Measurements from ENCODE around the gene PLA2G2C.

The PLA2G2C gene

DNA sequence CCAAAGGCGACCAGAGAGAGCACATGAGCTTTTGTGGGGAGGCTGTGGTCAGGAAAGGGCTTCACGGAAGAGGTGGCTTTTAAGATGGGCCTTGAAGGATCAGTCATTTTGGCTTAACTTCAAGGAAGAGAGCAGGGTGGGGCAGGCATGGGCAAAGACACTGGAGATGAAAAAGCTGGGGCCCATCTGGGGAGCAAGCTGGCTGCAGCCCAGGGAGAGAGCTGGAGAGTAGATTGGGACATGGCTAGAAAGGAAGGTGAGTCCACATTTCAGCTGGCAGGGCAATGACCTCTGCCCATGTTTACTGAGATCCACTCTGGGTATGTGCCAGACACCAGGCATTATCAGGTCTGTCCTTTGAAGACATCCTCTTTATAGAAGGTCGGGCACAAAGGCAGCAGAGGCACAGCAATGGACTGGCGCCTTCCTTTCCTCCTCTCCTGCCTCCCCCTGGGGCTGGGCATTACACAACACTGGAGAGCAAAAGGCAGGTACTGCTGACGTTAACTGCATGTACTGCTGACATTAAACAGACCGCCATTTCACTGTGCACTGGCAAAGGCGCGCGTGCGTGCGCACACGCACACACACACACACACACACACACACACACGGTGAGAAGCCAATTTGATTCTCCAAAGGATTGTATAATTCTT is 2.6 kb downstream of the PLA2G2C start:
- no peak for DNase-seq

DNA sequence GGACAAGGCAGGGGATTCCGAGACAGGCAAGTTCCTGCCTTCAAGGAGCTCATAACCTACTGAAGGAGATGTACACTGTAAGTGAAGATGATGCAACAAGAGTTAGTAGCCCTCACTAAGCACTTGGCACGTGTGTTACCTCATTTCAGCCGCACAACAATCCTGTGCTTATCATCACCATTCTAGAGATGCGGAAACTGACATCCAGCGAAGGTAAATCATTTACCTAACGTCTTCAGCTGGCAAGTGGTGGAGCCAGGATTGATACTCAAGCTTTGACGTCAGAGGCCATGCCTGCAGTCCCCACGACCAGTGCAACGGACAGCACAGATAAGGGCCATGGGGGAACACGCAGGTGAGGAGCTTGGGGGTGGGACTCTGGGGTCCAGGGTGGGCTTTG is 3.3 kb downstream of the PLA2G2C start:
- no peak for DNase-seq

DNA sequence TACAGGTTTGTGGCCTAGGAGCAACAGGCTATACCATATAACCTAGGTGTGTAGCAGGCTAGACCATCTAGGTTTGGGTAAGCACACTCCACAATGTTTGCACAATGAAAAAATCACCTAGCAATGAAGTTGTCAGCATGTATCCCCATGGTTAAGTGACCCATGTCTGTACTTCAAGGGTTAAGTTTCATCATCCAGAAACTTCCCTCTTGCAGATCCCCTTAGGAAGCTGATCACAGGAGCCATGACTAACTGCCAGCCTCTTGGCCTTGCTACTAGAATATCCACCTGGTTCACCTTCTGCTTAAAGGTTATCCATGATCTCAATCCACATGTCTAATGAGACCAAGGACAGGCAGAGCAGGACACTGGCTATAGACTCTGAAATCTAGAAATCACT is 3.9 kb downstream of the PLA2G2C start:
- no peak for DNase-seq

DNA sequence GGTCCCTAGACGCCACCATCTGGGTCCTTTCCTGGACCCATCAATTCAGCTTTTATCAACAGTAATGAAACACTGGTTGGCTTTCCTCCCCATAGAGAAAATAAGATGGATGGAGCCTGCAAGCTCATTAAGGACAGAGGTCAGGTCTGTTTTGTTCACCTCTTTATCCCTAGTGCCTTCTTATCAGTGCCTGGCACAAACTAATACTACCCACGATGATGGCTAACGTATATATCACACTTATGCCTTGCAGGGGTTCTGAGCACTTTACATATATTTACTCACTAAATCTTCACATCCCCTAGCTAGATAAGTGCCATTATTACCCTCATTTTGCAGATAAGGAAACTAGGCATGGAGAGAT is 5.5 kb downstream of the PLA2G2C start:
- no peak for DNase-seq

DNA sequence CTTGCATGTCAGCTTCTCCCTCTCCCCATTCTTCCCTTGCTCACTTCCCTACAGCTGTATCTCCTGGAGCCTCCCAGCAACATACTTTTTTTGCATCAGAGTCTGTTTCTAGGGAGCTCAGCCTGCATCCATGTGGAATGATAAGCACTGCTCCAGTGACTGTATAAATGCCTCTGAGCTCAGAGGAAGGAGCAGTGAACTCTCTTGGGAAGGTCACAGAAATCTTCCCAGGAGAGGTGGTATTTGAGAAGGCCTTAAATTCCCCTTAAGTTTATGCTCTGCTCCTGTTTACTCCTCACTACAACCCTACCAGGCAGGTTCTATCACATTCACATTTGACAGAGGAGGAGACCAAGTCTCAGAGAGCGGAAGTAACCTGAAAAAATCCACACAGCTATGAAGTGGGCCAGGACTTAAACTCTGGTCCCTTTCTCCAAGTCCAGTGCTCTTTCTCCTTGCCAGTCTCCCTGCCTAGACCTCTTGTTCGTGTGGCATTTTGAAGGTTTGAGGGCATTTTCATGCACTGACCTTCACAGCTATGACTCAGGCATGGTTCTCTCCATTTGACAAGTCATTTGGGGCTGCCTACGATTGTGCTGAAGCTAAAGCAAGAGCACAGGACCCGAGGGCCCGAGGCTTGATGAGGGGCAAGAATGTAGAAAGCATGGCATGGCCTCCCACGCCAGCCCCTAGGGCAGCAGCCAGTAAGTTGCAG is 6.0 kb downstream of the PLA2G2C start:
- DNase-seq: no peak

DNA sequence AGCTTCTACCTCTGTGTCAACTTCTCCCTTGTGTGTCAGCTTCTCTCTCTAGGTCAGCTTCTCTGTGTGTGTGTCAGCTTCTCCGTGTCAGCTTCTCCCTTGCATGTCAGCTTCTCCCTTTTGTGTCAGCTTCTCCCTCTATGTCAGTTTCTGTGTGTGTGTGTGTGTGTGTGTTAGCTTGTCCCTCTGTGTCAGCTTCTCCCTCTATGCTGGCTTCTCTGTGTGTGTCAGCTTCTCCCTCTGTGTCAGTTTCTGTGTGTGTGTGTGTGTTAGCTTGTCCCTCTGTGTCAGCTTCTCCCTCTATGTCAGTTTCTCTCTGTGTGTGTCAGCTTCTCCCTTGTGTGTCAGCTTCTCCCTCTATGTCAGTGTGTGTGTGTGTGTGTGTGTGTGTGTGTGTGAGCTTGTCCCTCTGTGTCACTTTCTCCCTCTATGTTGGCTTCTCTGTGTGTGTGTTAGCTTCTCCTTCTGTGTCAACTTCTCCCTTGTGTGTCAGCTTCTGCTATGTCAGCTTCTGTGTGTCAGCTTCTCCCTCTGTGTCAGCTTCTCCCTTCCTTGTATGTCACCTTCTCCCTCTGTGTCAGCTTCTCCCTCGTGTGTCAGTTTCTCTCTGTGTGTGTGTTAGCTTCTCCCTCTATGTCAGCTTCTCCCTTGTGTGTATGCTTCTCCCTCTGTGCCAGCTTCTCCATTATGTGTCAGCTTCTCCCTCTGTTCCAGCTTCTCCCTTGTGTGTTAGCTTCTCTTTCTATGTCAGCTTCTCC is 6.8 kb downstream of the PLA2G2C start:
- DNase-seq: no peak

DNA sequence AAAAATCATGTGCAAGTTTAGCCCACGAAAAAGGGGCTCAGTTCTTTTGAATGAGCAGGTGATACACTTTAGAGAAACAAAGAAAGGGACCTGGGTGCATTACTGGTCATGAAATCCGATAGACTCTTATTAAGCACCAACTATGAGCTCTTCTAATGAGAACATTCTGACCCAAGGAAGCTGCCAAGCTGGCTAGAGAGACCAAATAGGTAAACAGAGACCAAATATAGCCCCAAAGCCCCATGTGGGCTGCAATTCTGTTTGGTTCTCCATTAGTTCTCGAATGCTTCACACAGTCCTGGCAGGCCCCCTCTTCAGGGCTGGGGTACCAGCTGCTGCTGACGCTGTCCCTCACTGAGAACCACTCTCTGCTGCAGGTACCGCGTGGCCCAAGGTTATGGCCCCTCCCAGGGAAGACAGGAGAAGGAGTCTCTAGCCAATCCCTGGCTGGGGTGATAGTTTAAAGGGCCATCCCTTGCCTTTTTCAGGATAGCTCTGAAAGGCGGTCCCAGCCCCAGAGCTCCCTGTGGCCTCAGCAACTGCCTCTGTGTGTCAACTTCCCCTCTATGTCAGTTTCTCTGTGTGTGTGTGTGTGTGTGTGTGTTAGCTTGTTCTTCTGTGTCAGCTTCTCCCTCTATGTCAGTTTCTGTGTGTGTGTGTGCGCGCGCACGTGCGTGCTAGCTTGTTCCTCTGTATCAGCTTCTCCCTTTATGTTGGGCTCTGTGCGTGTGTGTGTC is 7.5 kb downstream of the PLA2G2C start:
- no peak for DNase-seq

DNA sequence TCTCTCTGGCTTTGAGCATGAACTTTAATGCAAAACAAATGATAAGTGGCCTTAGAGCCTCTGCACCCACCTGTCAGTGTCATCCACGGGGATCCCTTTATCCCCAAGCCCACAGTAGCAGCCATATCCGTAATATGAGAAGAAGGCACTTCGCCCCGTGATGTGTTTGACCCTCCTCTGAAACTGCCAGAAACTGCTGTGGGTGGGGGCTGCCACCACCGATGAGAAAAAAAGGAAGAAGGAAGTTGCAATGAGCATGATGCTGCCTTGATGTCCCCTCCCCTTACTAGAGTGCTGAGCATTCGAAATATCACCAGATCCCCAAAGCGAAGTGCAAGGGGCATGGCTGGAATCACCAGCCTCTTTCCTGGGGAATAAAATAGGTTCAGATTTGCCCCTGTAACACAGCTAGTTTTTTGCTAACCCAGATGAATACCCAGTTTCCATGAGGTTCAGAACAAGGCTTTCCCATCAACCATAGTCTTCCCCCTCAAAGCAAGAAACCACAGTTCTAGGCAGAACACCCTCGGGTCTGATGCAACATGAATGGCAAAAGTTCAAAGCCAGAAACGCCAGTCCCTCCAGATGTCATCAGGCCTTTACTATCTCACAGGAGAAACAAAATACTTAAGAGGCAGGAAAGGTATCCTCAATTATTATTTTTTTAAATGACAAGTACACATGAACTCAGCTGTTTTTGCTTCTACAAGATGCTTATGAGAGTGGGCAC is 11.2 kb downstream of the PLA2G2C start:
- no peak for DNase-seq

DNA sequence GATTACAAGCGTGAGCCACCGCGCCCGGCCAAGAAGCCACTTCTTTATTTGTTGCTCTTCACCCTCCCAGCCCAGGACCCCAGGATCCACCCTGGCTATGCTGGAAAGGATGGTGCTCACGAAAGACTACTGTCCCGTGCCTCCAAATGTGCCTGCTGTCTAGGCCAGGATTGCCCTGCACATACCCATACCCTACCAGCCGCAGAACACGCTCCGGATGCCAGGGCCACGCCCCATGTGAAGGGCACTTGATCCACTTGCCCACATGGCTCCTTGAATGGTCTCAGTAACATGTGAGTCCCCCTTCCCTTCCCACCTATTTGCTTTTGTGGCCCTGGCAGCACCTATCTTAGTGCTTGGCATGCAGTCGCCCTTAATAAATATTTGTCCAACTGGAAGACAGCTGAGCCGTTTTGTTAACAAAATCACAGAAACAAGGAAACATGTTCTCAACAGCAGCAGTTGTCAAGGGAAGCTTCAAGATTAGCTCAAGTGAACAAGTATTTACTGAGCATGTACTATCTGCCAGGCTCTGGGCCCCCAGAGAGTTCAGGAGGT is 14.2 kb downstream of the PLA2G2C start:
- DNase-seq: no peak

DNA sequence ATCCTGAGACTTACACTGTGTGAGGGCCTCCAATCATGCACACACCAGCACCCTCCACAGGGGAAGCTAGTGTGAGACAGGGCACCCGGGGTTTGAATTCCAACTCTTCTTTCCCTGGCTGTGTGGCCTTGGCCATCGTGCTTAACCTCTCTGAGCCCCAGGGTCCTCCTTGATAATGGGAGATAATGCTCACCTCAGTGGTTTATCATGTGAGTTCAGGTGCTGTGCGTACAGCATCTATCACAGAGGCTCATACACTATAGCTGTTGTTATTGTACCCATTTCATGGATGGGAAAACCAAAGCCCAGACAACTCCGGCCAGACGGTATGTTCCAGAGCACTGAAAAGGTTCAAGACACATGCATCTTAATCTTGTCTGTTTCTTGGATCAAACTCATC is 16.4 kb downstream of the PLA2G2C start:
- no peak for DNase-seq

DNA sequence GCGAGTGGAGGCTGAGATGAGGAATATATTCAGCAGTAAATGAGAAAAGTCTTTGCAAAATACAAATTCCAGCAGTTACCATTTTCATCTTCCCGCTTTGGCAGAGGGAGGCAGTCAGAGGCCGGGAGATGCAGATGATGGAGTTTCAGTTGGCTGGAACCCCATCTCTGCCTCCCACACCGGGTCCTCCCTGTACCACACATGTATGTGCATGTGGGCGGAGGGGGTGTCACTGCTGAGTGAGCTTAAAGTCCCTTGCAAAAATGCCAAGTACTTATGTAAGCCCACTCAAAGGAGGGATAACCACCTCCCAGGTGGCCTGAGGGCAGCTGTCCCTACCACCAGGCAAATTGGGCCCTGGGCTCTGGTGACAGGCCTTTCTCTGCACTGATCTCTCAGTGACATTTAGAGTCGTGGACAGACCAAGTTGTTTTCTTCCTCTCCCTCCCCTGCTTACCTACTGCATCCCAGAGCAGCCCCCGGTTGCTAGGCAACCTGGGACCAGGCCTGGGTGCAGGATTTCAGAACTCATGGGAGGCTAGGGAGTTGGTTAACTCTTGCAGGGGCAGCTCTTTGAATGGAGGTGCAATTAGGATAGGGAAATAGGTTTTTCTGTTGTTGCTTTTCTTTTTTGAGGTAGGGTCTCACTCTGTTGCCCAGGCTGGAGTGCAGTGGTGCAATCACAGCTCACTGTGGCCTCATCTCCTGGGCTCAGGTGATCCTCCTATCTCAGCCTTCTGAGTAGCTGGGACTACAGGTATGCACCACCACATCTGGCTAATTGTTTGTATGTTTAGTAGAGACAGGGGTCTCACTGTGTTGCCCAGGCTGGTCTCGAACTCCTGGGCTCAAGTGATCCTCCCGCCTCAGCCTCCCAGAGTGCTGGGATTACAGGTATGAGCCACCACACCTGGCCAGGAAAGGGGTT is 17.5 kb downstream of the PLA2G2C start:
- no peak for DNase-seq

DNA sequence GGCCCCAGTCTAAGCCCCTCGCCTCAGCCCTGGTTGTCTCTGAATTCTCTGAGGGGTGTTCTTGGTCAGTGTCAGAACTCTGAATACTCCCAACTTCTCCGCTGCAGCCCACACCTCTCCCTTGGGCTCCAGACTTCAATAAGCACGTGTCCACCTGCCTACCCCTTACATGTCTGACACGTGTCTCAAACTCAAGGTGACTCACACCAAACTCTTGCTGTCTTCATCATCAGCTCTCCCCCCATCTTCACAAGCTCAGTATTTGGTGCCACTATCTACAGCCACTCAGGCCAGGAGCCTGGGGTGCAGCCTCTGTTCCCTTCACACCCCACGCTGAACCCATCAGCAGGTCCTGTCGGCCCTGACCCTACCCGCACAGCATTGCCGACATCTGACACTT is 19.2 kb downstream of the PLA2G2C start:
- no peak for DNase-seq

DNA sequence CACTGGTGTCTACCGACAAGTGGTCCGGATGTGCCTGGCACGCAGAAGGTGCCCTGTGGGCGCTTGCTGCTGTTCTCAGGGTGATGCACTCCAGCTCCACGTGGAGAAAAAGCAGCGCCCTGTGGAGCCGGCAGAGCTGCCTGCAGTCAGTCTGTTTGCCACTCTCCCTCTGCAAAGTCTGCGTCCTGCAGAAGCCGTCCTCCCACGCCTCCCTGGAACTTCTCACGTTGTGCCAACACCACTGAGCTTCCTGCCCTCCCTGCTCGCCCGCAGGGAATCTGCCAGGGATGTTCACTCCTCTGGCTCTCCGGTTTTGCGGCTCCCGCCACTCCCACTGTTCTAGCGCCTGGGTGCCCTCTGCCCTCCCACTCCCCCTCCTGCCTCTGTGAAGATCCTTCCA is 20.3 kb downstream of the PLA2G2C start:
- no peak for DNase-seq

DNA sequence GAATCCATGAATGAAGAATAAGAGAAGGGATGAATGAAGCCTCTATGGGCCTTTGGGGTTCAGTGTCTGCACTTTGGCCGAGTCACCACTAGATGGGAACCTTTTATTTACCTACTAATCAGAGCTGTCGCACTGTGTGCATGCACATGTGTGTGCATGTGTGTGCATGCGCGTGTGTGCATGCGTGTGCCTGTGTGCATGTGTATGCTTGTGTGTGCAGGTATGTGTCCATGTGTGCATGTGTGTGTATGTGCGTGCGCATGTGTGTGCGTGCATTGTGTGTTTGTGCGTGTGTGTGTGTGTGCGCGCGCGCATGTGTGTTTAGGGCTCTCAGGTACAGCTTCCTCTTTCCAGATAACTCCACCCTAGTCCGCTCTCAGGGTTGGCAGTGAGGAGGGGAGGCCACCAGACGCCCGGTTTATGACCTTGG is 20.8 kb downstream of the PLA2G2C start:
- no peak for DNase-seq

DNA sequence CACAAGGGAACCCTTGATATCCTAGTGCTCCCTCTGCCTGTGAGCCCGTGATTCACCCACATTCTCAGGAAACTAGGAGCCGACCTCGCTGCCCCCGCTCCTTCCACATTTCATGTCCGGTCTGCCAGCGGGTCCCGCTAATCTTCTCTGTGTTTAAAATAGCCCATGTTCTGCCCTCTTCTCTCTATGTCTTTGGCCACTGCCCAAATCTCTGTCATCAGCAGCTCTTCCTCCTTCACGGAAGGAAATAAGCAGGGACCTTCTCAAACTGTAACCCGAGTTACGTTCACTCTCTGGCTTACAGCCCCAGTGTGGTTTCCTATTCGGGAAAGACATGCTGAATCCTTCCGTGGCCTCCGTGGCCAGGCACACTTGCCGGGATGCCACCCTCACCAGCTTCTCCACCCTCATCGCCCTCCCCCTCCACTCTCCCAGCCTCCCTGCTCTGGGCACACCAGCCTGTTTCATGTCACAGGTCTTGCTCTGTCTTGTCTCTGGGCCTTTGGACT is 21.6 kb downstream of the PLA2G2C start:
- DNase-seq: no peak

DNA sequence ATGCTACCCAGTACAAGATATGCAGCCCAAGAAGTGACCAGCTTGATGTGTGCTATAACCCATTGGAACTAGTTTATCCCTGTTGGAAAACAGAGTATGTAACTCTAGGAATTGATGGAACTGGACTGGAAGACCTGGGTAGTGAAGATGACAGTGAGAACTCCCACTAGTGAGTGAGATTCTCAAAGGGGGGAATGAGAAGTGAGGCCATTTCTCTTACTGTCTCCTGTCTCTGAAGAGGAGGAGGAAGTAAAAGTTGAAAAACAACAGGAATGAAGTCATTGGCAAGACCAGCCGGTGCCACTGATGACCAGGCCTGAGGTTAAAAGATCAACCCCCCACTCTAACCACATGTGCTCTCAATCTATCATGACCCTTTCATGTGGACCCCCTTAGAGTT is 26.3 kb downstream of the PLA2G2C start:
- no peak for DNase-seq

DNA sequence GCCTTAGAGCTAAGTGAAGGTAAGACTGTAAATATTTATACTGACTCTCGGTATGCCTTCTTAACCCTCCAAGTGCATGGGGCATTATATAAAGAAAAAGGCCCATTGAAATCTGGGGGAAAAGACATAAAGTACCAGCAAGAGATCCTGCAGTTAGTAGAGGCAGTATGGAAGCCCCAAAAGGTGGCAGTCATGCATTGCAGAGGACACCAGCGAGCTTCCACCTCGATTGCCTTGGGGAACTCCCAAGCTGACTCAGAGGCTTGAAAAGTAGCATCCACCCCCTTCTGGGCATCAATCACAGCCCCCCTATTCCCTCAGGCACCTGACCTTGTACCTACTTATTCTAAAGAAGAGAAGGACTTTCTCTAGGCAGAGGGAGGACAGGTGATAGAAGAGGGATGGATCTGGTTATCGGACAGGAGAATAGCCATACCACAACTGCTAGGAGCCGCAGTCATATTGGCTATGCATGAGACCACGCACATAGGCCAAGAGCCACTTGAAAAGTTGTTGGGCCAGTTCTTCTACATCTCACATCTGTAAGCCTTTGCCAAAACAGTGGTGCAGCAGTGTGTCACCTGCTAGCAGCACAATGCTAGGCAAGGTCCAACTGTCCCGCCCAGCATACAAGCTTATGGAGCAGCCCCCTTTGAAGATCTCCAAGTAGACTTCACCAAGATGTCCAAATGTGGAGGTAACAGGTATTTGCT is 27.8 kb downstream of the PLA2G2C start:
- DNase-seq: no peak

DNA sequence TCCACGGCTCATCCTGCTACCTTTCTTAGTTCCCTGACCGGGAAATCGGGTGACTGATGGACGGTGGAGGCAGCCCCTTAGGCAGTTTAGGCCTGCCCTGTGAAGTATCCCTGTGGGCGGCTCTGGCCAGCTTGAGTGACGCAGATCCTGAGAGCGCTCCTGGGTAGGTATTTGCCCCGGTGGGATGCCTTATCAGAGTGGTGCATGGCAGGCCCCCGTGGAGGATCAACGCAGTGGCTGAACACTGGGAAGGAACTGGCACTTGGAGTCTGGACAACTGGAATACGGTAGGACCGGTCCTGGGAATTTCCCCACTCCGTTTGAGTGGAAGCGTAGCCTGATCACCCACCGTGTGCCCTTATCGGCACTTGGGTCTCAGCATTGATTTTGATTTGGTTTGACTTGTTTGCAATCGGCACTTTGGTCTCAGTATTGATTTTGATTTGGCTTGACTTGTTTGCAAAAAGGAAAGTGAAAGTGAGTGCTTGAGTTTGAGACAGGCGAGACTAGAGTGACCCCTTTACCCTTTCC is 32.0 kb downstream of the PLA2G2C start:
- no peak for DNase-seq

DNA sequence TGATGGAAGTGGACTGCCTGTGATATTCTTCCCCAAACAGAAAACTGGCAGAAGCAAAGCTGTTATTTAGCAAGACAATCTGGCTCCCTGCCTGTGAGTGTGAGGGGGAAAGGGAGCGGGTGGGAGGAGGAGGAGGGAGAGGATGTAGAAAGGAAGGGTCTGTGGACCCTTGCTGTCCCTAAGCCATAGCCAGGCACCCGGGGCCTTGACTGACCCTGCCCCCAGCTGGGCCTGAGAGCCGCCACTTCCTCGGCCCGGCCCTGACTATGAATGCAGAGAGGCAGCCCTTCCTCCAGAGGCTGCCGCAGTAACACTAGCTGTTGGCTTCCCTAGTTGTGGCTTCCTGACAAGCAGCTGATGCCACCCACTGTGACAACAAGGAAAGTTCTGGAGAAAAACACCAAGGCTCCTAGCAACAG is 33.3 kb downstream of the PLA2G2C start:
- DNase-seq: no peak

DNA sequence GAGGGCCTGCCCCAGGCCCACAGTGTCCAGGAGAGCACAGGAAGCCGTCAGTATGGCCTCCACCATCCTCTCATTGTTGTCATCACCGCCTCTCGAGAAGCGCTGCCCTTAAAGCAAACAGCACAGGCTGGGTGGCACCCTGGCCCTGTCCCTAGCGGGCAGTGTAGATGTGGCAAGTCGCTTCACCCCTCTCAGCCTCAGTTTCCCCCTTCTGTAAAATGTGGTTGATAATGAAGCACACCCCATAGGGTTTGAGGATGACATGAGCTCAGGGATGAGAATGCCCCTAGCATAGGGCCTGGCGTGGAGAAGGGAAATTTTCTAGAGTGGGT is 33.8 kb downstream of the PLA2G2C start:
- no peak for DNase-seq

Measured in activated T-cell treated with anti-CD3 and anti-CD28 coated beads for 4 hours (primary cell).